Measurements from ENCODE around the gene AICDA.

The AICDA gene

DNA sequence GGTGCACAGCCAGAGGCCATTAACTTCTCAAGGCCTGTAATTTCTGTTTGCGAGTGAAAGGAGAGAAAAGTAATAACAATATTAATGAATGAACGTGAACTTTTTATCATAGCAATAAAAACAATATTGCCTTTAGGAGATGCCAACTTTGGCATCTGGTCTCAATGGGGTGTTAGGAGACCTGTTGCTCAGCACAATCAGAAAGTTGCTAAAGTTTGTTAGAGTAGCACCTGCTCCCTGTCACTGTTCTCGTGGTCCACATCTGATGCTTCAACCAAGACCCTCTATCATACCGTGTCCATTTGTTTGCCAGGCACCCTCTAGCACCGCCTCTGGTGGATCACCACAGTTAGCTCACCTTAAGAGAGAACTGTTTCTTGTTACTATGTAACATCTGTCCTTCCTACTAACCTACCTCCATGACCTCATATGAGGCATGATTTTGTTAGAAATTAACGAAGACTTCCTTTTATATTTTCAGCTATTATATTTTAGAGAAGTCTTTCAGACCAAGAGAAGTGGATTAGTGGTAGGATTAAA is 59.5 kb downstream of the AICDA start:
- no peak for DNase-seq

Data from Kasumi-1 (cell line).